GM12878 (cell line): ENCODE data around the gene MS4A6E. TPM values are rescaled to one million over a fixed set of nuclear protein-coding genes. Genes with fewer than 3 reads are reported as not detected.

Source experiments
- CBX3 ChIP-seq: fragments of 200-600 bp; sonication (generic); IDR thresholded peaks from 2 replicates; pipeline ENCODE4 v1.6.1; 2016; ENCODE audit warnings: low read depth, borderline replicate concordance
- CBX5 ChIP-seq: sonication (generic); IDR thresholded peaks from 2 replicates; pipeline ENCODE4 v1.6.1; 2016; ENCODE audit warnings: low read depth, moderate library complexity, mild to moderate bottlenecking, inconsistent platforms
- CREM ChIP-seq: IDR thresholded peaks from 2 replicates; pipeline ENCODE4 v1.6.1; 2014; ENCODE audit warnings: antibody characterized with exemption, low read depth
- CTCF ChIP-seq, 3 experiments: IDR thresholded peaks in 2 of 3; conservative IDR thresholded peaks in 1 of 3; 2 replicates each; pipeline ENCODE4 v1.5.1; 2011; ENCODE audit warnings: low read depth in 3 of 3, low read length in 3 of 3, mild to moderate bottlenecking in 3 of 3, control low read depth in 2 of 3, moderate library complexity in 2 of 3, inconsistent platforms in 1 of 3, mixed read lengths in 1 of 3; ENCODE audit not compliant: control insufficient read depth in 2 of 3, insufficient read depth in 1 of 3; ENCODE audit errors: extremely low read depth in 1 of 3
- EGR1 ChIP-seq, 2 experiments: IDR thresholded peaks; 1 replicate in 1 of 2; 2 replicates in 1 of 2; pipeline ENCODE4 v1.6.1; 2011 to 2012; ENCODE audit warnings: low read depth in 2 of 2, low read length in 2 of 2, borderline replicate concordance in 1 of 2, mild to moderate bottlenecking in 1 of 2, moderate library complexity in 1 of 2
- FOXM1 ChIP-seq: IDR thresholded peaks from 2 replicates; pipeline ENCODE4 v1.6.1; 2012; ENCODE audit warnings: low read depth, mild to moderate bottlenecking, inconsistent platforms, low read length, moderate library complexity
- HSF1 ChIP-seq: fragments of 150-350 bp; IDR thresholded peaks from 2 replicates; pipeline ENCODE4 v1.6.1; 2014; ENCODE audit warnings: mild to moderate bottlenecking, low read depth, low read length
- LARP7 ChIP-seq: fragments of 450-650 bp; IDR thresholded peaks from 2 replicates; pipeline ENCODE4 v1.6.1; 2017; ENCODE audit warnings: mild to moderate bottlenecking
- NR2C1 ChIP-seq: fragments of 450-650 bp; IDR thresholded peaks from 2 replicates; pipeline ENCODE4 v1.6.1; 2017; ENCODE audit warnings: antibody characterized with exemption, mild to moderate bottlenecking, moderate library complexity
- PML ChIP-seq: IDR thresholded peaks from 2 replicates; pipeline ENCODE4 v1.6.1; 2012; ENCODE audit warnings: low read length, inconsistent platforms
- RAD51 ChIP-seq: fragments of 450-650 bp; IDR thresholded peaks from 2 replicates; pipeline ENCODE4 v1.6.1; 2016; ENCODE audit warnings: moderate library complexity, mild to moderate bottlenecking, inconsistent platforms
- SIN3A ChIP-seq: IDR thresholded peaks from 2 replicates; pipeline ENCODE4 v1.6.1; 2012; ENCODE audit warnings: low read depth, low read length, improper control_type of control experiment
- SIX5 ChIP-seq: IDR thresholded peaks from 2 replicates; pipeline ENCODE4 v1.6.1; 2011; ENCODE audit warnings: mild to moderate bottlenecking, low read depth, low read length, moderate library complexity; ENCODE audit not compliant: severe bottlenecking
- TARDBP ChIP-seq: IDR thresholded peaks from 2 replicates; pipeline ENCODE4 v1.6.1; 2016; ENCODE audit warnings: borderline replicate concordance
- TCF7 ChIP-seq: IDR thresholded peaks from 2 replicates; pipeline ENCODE4 v1.6.1; 2014; ENCODE audit warnings: antibody characterized with exemption, borderline replicate concordance
- WRNIP1 ChIP-seq: IDR thresholded peaks from 2 replicates; pipeline ENCODE4 v1.6.1; 2011; ENCODE audit warnings: low read depth, low read length, improper control_type of control experiment, borderline replicate concordance
- ZNF24 ChIP-seq: fragments of 450-650 bp; IDR thresholded peaks from 2 replicates; pipeline ENCODE4 v1.6.1; 2017; ENCODE audit warnings: antibody characterized with exemption, mild to moderate bottlenecking
- ZNF687 ChIP-seq: fragments of 450-650 bp; IDR thresholded peaks from 2 replicates; pipeline ENCODE4 v1.6.1; 2017; ENCODE audit warnings: mild to moderate bottlenecking, moderate library complexity
- polyA plus RNA-seq, 11 experiments: library from polyadenylated mRNA; depleted of rRNA in 4 of 11; unstranded in 6 of 11; stranded (reverse) in 5 of 11; fragments of >200 nt; fragmentation: Nextera tagmentation in 4 of 11; fragmentation: Illumina TruSeq in 1 of 11; extraction: Ambion mirVana in 4 of 11; extraction: Trizol in 1 of 11; gene quantifications; 1 replicate in 1 of 11; 2 replicates in 10 of 11; pipeline versions ENCODE4 v1.2.1 to v1.2.3, GENCODE V29; 2011 to 2016; ENCODE audit warnings: inconsistent platforms in 2 of 11, missing spikeins in 2 of 11, low read depth in 1 of 11
- total RNA-seq, 4 experiments: library from RNA; depleted of rRNA in 3 of 4; stranded (reverse); fragments of >200 nt in 3 of 4; fragmentation: Illumina TruSeq in 1 of 4; extraction: Trizol in 1 of 4; gene quantifications; 2 replicates each; pipeline versions ENCODE4 v1.2.1 to v1.2.3, GENCODE V29; 2013 to 2021
- TF ChIP-seq, protein P1 (sequence below): fragments of 450-650 bp; IDR thresholded peaks from 2 replicates; pipeline ENCODE4 v1.6.1; 2017; ENCODE audit warnings: mild to moderate bottlenecking, moderate library complexity

Gene MS4A6E
- total and polyA plus RNA-seq, 10 of the 15 experiments (the other 5 are each of a cell fraction or from before 2014, with no cell fraction given) = 0.14 to 0.86 (median 0.47) TPM; not detected in 5

DNA sequence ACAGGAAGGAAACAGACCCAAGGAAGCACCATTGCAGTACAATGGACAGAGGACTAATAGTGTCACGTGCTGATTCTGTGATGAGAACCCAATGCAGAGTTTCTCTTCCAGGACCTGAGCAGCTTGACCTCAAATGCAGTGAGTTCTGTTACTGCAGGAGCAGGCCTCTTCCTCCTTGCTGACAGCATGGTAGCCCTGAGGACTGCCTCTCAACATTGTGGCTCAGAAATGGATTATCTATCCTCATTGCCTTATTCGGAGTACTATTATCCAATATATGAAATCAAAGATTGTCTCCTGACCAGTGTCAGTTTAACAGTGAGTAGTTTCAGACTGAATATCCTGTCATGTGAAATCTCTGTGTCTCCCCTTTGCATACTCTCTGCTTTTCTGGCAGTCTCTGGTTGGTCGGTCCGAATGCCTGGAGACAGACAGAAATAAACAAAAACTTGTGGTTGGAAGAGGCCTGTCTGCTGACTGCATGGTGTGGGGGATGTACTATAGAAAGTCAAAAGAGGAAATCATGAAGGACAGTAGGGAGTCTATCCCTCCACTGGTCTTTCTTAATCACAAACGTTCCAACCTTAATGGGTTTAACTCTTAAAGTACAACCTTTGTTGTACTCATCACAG is 62.3 kb downstream of the MS4A6E start (continued):
- peak; percentile 57 for TF ChIP-seq ZNF687
- TF ChIP-seq, protein P1, sequence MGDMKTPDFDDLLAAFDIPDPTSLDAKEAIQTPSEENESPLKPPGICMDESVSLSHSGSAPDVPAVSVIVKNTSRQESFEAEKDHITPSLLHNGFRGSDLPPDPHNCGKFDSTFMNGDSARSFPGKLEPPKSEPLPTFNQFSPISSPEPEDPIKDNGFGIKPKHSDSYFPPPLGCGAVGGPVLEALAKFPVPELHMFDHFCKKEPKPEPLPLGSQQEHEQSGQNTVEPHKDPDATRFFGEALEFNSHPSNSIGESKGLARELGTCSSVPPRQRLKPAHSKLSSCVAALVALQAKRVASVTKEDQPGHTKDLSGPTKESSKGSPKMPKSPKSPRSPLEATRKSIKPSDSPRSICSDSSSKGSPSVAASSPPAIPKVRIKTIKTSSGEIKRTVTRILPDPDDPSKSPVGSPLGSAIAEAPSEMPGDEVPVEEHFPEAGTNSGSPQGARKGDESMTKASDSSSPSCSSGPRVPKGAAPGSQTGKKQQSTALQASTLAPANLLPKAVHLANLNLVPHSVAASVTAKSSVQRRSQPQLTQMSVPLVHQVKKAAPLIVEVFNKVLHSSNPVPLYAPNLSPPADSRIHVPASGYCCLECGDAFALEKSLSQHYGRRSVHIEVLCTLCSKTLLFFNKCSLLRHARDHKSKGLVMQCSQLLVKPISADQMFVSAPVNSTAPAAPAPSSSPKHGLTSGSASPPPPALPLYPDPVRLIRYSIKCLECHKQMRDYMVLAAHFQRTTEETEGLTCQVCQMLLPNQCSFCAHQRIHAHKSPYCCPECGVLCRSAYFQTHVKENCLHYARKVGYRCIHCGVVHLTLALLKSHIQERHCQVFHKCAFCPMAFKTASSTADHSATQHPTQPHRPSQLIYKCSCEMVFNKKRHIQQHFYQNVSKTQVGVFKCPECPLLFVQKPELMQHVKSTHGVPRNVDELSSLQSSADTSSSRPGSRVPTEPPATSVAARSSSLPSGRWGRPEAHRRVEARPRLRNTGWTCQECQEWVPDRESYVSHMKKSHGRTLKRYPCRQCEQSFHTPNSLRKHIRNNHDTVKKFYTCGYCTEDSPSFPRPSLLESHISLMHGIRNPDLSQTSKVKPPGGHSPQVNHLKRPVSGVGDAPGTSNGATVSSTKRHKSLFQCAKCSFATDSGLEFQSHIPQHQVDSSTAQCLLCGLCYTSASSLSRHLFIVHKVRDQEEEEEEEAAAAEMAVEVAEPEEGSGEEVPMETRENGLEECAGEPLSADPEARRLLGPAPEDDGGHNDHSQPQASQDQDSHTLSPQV = no peak
- TF ChIP-seq TARDBP = no peak
- TF ChIP-seq CBX3 = no peak
- TF ChIP-seq CBX5 = no peak
- 0 out of 2 replicates have a peak, but pooled peaks have one; percentile 28 for TF ChIP-seq PML
- no peak for TF ChIP-seq TCF7
- TF ChIP-seq SIN3A = no peak
- TF ChIP-seq LARP7 = no peak
- peak; percentile 66; the same call in 1 of the 2 replicates for TF ChIP-seq FOXM1
- peak; percentile 83 for TF ChIP-seq RAD51
- no peak for TF ChIP-seq EGR1 (IDR thresholded peaks at IDR 0.05; ENCODE audit: borderline replicate concordance in 1 of 2, low read depth in 2 of 2, low read length in 2 of 2)
- no peak; the same call in 1 of the 2 replicates for TF ChIP-seq CREM
- TF ChIP-seq SIX5 = no peak
- TF ChIP-seq ZNF24 = no peak
- TF ChIP-seq WRNIP1 = no peak
- no peak for TF ChIP-seq HSF1
- TF ChIP-seq CTCF (IDR thresholded peaks at IDR 0.05 in 2 of 3, conservative IDR thresholded peaks at IDR 0.05 in 1 of 3; ENCODE audit: control insufficient read depth in 2 of 3, extremely low read depth in 1 of 3, insufficient read depth in 1 of 3, low read depth in 3 of 3, low read length in 3 of 3) = no peak
- TF ChIP-seq NR2C1 = no peak
